Stimulated activated naive CD4-positive, alpha-beta T cell treated with Interleukin-2 at 50 U/mL for 16 hours (primary cell): Measurements from ENCODE around the gene ATG7.
"Not testable (repeated sequence)": the region's sequence is repeated elsewhere in the genome, so short reads cannot be mapped to it uniquely, and the experiment has no call there.

Experiments
- DNase-seq: peaks from one replicate; lab custom pipeline; 2025; lab: John Stamatoyannopoulos, UW

Gene ATG7

DNA sequence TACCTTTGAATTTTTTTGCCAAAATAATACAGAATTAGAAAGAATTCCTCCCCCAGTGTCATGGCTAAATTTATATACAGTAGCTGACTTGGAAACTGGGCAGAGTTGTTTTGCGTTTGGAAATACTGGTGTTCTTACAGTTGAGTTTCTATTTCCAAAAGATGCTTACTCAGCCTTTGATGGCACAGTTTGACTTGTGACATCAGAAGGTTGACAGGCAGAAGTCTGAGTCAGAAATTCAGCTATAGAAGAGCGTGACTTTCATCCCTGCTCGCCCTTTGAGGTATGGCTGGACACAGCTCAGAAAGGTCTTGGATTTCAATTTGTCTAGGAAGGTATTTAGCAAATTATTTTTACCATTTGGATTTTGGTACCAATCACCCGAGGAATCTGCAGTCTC is 195.7 kb downstream of the ATG7 start:
- no peak for DNase-seq

DNA sequence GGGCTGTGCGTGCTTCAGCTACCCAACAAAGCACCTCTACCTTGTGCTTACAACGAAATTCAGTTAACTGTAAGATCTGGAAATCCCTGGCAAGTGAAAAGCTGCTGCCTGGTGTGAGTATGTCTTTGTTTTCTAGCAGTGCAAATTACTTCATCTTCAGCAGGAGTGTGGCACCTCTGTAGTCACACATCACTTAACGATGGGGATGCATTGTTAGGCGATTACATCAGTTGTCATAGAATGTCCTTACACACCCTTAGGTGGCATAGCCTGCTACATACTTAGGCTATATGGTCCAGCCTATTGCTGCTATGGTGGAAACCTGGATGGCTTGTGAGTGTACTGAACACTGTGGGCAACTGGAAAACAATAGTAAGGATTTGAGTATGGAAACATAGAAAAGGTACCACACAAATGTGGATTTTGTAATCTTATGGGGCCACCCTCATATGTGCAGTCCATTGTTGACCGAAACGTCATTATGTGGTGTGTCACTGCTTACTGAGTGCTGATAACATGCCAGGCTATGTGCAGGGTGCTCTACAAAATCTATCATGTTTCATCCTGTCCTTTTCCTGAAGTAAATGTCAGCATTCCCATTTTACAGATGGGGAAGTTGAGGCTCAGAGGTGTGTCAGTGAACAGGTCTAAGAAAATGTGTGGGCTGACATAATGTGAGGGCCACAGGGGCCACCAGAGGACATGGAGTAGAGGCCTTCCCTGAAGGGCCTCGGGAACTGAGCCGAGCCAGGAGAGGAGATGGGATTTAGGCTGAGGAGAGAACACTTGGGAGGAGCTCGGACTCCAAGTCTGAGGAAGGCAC is 198.0 kb downstream of the ATG7 start:
- no peak for DNase-seq

DNA sequence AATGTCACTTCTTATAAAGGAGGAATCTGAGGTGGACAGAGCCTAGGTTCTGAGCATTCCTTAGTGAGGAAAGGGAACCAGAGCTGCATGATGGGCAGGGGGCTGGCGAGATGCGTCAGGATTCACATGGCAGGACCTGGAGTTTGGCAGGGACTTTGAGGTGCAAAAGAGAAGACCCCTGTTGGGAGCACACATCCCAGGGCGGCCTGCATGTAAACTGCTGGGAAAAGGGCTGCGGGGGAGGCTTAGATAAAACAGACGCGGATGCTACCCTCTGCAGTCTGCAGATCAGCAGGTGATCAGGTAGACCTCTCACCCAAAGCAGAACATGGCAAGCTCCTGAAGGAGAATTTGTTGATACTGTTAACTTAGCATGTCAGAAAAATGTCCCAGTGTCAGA is 203.1 kb downstream of the ATG7 start:
- no peak for DNase-seq

DNA sequence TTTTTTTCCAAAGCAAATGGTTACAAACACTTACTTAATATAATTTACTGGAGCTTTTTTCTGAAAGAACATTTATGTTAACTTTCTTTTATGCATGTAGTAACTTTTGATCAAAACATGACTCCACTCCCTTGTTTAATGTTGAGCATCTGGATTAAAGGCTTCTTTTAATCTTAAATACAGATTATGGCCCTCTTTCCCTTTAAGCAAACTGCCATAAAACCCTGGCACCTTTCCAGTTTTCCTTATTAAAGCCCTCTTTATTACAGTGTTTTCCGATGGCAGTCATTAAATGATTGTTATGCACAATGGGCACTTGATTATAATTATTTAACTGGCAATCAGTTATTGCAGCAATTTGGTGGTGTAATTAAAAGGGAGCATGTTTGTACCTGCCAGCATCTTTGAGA is 204.5 kb downstream of the ATG7 start:
- no peak for DNase-seq

DNA sequence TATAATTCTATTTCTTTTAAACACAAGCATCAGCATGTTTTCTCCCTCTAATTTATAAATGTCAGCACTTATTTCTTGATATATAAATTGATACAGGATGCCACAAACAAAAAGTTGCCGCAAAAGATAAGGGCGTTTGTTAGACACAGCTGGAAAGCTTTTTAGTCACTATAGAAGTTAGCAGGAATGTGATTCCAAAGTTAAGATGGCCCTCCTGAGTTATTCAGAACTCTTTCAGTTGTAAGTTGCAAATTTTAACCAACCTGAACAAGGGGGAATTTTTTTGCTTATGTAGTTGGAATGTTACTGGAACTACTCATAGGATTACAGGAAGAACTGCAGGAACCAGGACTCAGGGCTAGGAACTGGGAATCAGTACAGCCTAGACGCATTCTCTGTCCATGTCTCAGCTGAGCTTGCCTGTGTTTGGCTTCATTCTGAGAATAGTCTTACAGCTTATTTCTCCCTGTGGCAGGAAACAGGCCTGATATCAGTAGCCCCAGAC is 205.3 kb downstream of the ATG7 start:
- DNase-seq = no peak

DNA sequence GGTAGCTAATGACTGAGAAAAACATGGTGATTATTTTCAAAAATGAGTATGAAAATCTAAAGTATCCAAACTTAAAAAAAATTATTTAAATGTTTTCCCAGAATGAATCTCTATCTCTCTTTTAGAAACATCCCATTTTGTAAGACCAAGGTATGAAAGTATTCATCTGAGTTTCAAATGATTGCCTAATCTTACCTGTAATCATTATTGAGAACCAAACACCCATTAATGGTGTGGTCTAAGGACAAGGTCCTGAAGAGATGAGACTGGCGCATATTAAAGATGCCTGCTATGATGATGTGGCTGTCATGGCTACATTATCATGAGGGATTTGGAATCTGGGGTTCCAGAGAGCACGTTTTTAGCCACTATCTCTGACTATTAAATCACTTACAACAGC is 206.0 kb downstream of the ATG7 start:
- DNase-seq = no peak

DNA sequence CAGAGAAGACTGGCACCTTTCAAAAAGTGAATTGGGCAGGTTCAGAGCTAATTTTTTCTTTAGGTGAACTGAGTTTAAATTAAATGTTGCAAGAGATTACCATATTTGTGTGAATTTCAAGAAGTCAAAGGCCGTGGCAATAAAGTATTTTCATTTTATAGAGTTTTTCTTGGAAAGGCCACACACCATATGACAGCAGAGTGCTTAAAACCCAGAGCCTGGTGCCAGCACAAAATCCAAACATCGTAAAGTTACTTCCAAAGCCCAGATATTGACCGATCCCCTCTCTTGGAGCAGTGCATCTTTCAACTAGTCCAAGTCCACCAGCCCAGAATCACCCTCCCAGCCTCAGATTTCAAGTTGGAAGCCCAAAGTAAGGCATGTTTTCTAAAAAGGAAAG is 207.0 kb downstream of the ATG7 start:
- no peak for DNase-seq

DNA sequence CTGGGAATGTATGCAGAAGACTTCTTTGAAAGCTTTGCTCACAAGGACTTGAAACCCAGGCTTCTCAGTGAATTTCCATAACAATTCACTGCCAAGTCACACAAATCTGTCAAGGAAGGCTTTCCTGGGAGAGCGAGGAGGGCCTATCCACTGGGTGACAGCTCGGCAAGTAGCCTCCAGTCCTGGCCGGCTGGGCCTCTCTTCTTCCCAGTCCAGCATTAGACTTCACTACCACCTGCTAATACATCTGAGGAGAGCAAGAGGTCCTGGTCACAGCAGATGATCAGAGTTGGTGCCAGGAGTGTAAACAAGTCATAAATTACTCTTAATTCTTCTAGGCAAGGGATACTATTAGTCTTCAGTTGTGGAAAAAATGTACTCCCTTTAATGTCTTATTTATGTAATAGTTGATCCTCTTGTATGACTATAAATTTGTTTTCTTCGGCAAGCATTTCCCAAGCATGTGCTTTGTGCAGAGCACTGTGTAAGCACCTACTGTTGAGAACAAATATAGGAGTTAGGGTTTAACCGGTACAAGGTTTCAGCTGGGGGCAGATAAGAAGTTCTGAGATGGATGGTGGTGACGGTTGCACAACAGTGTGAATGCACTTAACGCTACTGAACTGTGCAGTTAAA is 208.6 kb downstream of the ATG7 start:
- no peak for DNase-seq

DNA sequence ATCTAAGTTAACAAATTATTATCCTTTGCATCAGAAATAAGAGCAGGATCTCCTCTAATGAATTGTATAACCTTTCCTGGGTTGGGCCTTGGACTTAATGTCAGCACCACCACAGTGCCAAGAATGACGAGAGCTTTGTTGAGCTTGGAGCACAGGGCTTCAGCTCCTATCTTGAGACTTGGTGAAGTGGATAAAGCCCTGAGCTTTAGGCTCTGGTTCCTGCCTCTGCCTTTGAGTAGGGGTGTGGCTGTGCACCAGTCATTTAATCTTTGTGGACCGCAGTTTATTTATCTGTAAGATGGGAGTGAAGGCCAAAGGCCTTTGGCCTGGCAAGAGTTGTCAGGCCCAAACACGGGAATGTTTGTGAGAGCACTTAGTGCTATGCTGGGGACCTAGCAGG is 209.4 kb downstream of the ATG7 start:
- no peak for DNase-seq

DNA sequence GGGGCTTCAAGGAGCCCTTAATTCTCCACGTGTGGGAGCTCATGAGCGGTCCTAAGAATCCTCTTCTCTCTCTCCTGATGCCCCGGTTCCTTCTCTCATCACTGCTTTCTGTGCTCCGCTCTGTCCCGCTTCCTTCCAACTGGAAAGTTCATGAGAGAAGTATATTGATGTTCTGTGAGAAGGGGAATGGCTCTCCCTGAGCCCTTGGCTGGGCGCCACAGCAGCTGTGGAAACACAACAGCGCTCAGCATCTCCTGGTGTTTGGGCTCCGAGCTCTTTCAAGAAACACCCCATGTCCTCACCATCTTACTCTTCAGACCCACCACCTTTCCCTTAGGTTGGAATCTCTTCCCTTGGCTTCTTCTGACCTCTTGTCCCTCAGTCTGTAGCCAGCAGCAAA is 209.8 kb downstream of the ATG7 start:
- DNase-seq = no peak

DNA sequence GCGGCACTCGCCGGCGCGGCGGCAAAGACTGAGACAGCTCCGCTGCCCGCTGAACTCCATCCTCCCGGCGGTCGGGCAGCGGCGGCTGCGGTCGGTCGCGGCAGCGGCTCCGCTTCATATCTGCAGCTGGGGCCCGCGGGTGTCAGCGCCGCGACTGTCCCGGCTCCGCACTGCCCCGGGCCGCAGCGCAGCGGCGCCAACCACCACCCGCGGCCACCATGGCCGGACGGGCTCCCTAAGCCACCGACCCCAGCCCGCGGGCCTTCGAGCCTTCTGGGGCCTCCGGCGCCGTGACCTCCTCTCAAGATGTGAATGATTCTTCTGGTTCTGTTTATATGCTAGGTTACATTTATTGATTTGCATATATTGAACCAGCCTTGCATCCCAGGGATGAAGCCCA is 216.2 kb downstream of the ATG7 start:
- DNase-seq = not testable (repeated sequence)

DNA sequence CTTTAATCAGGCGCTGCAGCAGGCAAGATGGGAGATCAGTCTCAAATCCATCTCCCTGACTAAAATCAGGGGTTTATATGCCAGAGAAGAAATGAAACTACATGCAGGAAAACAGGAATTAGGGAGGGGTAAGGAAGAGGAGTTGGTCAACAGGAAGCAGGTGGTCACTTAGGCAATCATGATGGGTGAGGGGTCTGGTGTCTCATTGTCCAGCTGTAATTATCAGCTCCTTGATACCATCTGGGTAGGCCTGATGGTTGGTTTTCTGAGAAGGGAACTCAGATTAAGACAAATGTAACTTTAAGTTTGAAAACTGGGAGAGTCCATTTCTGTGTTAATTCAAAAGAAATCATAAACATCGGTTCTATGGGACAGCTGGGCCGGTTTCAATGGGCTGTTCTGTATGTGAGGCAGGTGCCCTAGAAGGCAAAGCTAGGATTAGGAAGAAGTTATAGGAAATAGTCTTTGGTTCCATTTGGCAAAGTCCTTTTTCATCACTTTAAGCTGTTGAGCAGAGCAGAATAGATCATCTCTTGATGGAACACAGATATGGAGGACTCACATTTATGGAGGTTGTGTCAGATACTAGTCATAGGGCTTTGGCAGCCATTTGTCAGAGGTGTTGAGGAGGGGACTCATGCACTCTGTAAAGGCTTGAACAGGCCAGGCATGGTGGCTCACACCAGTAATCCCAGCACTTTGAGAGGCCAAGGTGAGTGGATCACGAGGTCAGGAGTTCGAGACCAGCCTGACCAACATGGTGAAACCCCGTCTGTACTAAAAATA is 222.1 kb downstream of the ATG7 start:
- no peak for DNase-seq

DNA sequence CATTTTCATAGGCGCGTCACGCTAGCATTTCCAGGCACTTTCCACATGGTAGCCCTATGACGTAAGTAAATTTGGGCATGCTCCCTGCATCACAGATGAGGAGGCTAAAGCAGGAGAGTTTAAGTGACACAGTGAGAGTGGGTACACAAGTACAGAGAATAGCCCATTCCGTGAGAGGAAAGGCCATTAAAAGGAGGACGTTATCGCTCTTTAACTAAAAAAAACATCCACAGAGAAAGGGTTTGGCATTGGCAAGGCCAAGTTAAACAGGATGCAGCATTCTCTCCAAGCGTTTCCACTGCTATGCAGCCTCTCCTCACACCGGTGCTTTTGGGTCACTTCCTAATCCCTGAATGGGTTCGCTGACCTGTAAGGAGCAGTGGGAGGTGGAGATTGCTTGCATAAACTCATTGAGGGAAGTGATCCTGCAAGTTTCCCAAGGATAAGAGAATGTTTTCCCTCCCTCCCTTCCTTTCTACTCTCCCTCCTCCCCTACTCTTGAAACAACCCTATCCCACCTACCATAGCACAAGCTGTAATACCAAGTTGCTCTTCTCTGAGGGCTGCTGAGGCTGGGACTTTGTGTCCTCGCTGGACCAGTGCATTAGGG is 223.9 kb downstream of the ATG7 start:
- no peak for DNase-seq

DNA sequence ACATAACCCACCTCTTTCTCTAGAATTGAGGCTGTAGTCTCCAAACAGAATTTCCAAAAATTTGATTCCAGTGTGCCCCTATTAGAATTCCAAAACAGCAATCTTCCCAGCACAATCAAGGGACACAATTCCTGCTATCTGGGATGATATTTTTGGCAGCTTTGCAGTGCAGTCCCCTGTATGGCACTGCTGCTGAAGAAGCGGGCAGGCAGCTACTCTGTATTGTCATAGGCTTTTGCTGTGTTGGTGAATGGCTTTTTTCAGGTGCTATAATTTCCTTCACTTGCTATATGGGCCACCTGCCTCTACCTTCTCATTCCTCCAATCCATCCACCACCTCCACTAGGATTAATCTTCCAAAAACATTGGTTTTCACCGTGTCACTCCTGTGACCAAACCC is 226.0 kb downstream of the ATG7 start:
- DNase-seq = no peak

DNA sequence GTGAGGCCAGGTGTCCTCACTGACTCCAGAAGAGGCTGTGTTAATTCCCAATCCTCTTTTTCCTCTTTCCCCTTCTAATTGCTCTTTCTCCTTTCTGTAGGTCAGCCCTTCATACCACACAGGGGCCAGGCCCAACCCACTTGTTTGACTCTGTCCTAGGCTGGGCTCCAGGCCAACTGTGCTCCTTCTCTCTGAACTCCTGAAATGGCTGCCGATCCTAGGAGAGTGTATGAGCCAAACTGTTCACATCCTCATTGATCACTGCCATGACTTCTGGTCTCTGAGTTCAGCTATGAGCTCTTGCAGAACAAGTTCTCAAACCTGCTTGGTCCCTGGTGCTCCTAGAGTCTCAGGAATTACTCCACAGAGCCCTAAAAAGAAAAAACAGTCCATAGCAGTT is 226.4 kb downstream of the ATG7 start:
- no peak for DNase-seq

DNA sequence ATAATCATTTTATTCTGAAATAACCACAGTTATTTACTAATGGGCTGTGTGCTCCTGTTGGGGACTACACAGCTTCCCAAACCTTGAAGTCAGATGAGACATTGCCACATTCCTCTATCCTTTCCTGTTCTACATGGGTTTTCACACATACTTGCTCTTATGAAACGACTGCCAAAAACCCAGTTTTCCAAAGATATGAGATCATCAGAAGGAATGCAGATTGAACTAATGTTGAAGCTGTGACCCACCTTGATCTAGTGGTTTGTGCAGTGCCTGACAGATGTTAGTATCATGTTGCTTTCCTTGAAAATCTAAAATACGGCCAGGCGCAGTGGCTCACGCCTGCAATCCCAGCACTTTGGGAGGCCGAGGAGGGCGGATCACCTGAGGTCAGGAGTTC is 226.9 kb downstream of the ATG7 start:
- DNase-seq = no peak

DNA sequence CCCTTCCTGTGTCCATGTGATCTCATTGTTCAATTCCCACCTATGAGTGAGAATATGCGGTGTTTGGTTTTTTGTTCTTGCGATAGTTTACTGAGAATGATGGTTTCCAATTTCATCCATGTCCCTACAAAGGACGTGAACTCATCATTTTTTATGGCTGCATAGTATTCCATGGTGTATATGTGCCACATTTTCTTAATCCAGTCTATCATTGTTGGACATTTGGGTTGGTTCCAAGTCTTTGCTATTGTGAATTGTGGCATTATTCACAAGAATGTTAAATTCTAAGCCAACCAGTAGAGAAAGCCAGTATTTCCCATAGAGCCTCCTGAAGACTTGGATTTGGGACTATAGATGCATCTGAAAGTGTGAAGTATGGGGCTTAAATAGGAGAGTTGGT is 230.2 kb downstream of the ATG7 start:
- not testable (repeated sequence) for DNase-seq

DNA sequence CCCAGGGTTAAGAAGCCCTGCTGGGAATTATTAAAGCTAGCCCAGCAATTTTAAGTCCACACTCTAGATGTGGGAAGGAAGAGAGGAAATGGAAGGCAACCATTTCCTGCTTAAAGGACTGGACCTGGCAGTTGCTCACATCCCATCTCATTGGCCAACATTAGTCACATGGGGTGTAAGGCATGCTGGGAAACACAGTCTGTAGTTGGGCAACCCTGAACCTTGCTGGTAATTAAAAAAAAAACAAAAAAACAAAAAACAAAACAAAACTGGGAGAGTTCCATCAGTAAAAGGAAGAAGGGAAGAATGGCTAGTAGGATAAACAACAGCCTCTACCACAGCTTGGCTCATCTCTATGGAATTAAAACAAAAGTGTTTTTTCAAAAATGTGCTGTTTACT is 235.5 kb downstream of the ATG7 start:
- DNase-seq = no peak

DNA sequence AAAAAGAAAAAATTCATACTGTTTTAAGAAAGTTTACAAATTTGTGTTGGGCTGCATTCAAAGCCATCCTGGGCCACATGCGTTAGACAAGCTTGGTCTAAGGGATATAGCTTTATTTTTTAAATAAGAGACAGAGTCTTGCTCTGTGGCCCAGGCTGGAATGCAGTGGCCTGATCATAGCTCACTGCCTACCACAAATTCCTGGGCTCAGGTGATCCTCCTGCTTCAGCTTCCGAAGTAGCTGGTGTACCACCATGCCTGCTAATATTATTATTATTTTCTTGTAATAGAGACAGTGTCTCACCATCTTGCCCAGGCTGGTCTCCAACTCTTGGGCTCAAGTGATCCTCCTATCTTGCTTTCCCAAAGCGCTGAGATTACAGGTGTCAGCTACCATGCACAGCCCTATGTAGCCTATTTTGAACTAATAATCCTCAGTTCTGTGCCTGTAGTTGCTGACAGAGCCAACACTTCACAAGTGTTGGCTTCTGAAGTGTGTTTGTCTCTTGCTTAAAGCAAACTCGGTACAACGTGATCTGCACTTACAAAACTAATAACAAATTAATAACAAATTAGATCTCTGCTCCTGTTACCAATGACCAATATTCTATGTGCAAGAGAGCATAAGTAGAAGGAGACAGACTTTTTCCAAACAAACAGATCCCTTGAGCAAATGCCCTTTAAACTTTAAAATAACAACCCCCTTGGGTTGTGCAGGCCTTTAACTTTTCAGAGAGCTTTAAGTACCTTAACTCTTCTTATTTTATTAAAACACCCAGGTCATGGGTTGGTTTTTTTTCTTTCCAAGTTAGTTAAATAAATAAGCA is 236.4 kb downstream of the ATG7 start:
- DNase-seq = no peak

DNA sequence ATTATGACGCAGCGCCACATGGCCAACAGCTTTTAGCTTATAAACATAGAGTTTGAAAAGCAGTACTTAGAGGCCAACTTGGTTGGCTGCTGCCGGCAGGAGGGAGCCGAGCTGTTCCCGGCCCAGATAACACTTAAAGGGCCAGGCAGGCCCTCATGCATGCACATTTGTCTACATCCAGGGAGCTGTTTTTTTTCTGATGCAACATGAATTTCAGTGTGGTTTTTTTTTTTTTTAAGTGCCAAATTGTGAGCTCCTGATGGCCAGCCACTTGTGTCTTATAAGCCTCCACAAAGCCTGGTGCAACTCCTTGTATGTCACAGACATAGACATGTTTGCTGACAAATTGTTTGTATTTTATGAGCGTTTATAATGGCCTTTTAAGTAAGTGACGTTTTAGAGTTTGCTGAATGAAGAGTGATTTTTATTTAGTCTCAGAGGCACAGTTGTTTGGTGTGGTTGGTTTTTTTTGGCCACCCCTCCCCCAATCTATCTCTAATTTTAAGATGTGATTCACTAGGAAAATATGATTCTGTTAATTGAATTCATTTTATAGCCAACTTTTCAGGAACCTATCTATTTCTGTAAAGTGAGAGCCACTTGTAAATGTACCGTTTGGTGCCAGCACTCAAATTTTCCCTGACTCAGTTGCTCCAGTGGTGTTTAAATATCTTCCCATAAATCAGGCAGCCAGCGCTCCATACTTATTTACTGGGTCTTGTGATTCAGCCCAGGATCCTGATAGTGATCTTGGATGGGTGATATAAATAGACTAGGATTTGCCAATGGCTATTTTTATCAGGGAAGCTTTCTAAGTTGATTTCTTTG is 237.2 kb downstream of the ATG7 start:
- no peak for DNase-seq

DNA sequence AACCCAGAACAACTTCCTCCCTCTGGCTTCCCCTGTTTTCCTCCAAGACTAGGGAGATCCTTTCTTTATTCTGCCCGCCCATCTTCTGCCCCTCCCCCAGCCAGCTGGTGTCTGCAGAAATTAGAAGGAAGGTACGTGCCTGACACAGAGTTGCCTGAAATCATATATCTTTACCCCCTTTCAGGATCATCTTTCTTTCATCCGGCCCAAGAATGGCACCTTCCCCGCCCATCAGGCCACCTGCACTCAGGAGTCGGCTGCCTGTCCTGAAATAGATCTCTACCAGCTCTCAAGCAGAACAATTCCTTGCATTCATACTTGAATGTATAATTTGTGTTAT is 237.8 kb downstream of the ATG7 start:
- DNase-seq = no peak
